K562 (cell line): Measurements from ENCODE around the gene SAP25. TPM values are rescaled to one million over a fixed set of nuclear protein-coding genes. Genes with fewer than 3 reads are reported as not detected.

Source experiments
- ATAC-seq: fragments of 200-7000 bp; cut with Tn5 transposase; 3 replicates; pipeline ENCODE4 v1.9.1; 2020; ENCODE audit warnings: moderate library complexity
- BruUV-seq: library from RNA; stranded (reverse); fragments of 400-500 nt; replicated peaks from 2 replicates; lab custom pipeline; 2021; lab: Mats Ljungman, UMichigan
- CTCF ChIA-PET: fragments of 300-600 bp; formaldehyde crosslinking; extraction: SDS; loops from one replicate; lab custom pipeline; 2021; ENCODE audit warnings: low intra/inter-chr PET ratio; lab: Yijun Ruan, JAX
- POLR2A ChIA-PET: fragments of 300-600, 350-650 bp; sonication (Branson Sonifier 250); formaldehyde crosslinking; extraction: SDS; loops from one replicate; lab custom pipeline; 2021; ENCODE audit warnings: antibody characterized with exemption, inconsistent platforms; lab: Yijun Ruan, JAX
- DNase-seq, 4 experiments: peaks; one replicate each; pipeline versions ENCODE4 v3.0.0 to v3.0.0-alpha.2; 2011 to 2018; ENCODE audit warnings: low spot score in 3 of 4, mixed read lengths in 3 of 4; ENCODE audit errors: extremely low read depth in 1 of 4
- FAIRE-seq: peaks from 2 replicates; lab custom pipeline; 2011; peaks lifted over from hg19 to GRCh38; lab: Jason Lieb, UNC
- H2AFZ ChIP-seq: 2 replicates; pipeline ENCODE4 v1.6.0; 2011; ENCODE audit warnings: low read depth, low read length, control low read depth, inconsistent platforms
- H3K27ac ChIP-seq: fragments of 200-600 bp; 3 replicates; pipeline ENCODE4 v1.8.0; 2011; ENCODE audit warnings: low read depth, mild to moderate bottlenecking, control low read depth, inconsistent platforms, low read length, moderate library complexity, mixed read lengths; ENCODE audit errors: extremely low read depth
- H3K27me3 ChIP-seq, 2 experiments: fragments of 300-600 bp in 1 of 2; 2 replicates in 1 of 2; 3 replicates in 1 of 2; pipeline versions ENCODE4 v1.6.0 to v1.8.0; 2011; ENCODE audit warnings: inconsistent platforms in 2 of 2, low read length in 2 of 2, mild to moderate bottlenecking in 1 of 2, mixed read lengths in 1 of 2, moderate library complexity in 1 of 2; ENCODE audit not compliant: control insufficient read depth in 2 of 2, insufficient read depth in 2 of 2
- H3K36me3 ChIP-seq: fragments of 300-600 bp; 3 replicates; pipeline ENCODE4 v1.8.0; 2011; ENCODE audit warnings: mild to moderate bottlenecking, low read length, inconsistent platforms; ENCODE audit not compliant: control insufficient read depth, insufficient read depth
- H3K4me1 ChIP-seq, 2 experiments: fragments of 200-600 bp in 1 of 2; replicated peaks in 1 of 2; 2 replicates in 1 of 2; 3 replicates in 1 of 2; pipeline versions ENCODE4 v1.5.1 to v1.8.0; 2011; ENCODE audit warnings: inconsistent platforms in 2 of 2, low read length in 2 of 2, mild to moderate bottlenecking in 1 of 2, mixed read lengths in 1 of 2, moderate library complexity in 1 of 2; ENCODE audit not compliant: control insufficient read depth in 2 of 2, insufficient read depth in 2 of 2
- H3K4me2 ChIP-seq: 2 replicates; pipeline ENCODE4 v1.6.1; 2011; ENCODE audit warnings: low read length, control low read depth, inconsistent platforms, mixed read lengths; ENCODE audit not compliant: insufficient read depth
- H3K4me3 ChIP-seq: fragments of 200-600 bp; sonication (generic), shearing (Covaris generic); 2 replicates; pipeline ENCODE4 v1.5.1; 2016; ENCODE audit warnings: control low read depth, inconsistent platforms
- H3K79me2 ChIP-seq: fragments of 200-600 bp; 3 replicates; pipeline ENCODE4 v1.8.0; 2011; ENCODE audit warnings: low read length, inconsistent platforms; ENCODE audit not compliant: control insufficient read depth, insufficient read depth
- H3K9ac ChIP-seq, 2 experiments: 2 replicates each; pipeline versions ENCODE4 v1.6.0 to v1.6.1; 2011; ENCODE audit warnings: low read depth in 2 of 2, low read length in 2 of 2, control low read depth in 1 of 2, inconsistent platforms in 1 of 2, mild to moderate bottlenecking in 1 of 2, mixed read lengths in 1 of 2; ENCODE audit not compliant: insufficient read depth in 1 of 2
- H3K9me1 ChIP-seq: one replicate; pipeline ENCODE4 v1.6.0; 2011; ENCODE audit warnings: inconsistent platforms, mild to moderate bottlenecking, low read length, moderate library complexity; ENCODE audit not compliant: control insufficient read depth, insufficient read depth
- H3K9me3 ChIP-seq: replicated peaks from 2 replicates; pipeline ENCODE4 v1.5.1; 2011; ENCODE audit warnings: low read depth, low read length, inconsistent platforms; ENCODE audit not compliant: control insufficient read depth, insufficient read depth
- H4K20me1 ChIP-seq: replicated peaks from 2 replicates; pipeline ENCODE4 v1.6.1; 2011; ENCODE audit warnings: low read length, inconsistent platforms, mixed read lengths; ENCODE audit not compliant: control insufficient read depth, insufficient read depth
- ESRRA ChIP-seq: fragments of 450-650 bp; IDR thresholded peaks from 2 replicates; pipeline ENCODE4 v1.6.1; 2014; ENCODE audit warnings: low read depth, mild to moderate bottlenecking, moderate library complexity, borderline replicate concordance
- KAT8 ChIP-seq: fragments of 450-650 bp; IDR thresholded peaks from 2 replicates; pipeline ENCODE4 v1.6.1; 2016; ENCODE audit warnings: low read depth, mild to moderate bottlenecking
- L3MBTL2 ChIP-seq: fragments of 450-650 bp; IDR thresholded peaks from 2 replicates; pipeline ENCODE4 v1.6.1; 2016; ENCODE audit warnings: mild to moderate bottlenecking, moderate library complexity
- LARP7 ChIP-seq: fragments of 450-650 bp; IDR thresholded peaks from 2 replicates; pipeline ENCODE4 v1.6.1; 2016
- MCM7 ChIP-seq, 2 experiments: fragments of 450-650 bp; IDR thresholded peaks; 2 replicates each; pipeline ENCODE4 v1.6.1; 2016 to 2018
- MED1 ChIP-seq: sonication (generic); formaldehyde crosslinking; IDR thresholded peaks from 2 replicates; pipeline ENCODE4 v1.8.1; 2023; ENCODE audit warnings: missing genetic modification reagents, borderline replicate concordance
- MIER1 ChIP-seq: fragments of 450-650 bp; IDR thresholded peaks from 2 replicates; pipeline ENCODE4 v1.6.1; 2016; ENCODE audit warnings: antibody characterized with exemption, mild to moderate bottlenecking, low read depth
- PHB2 ChIP-seq: fragments of 450-650 bp; IDR thresholded peaks from 2 replicates; pipeline ENCODE4 v1.6.1; 2017; ENCODE audit warnings: low read depth
- PHF20 ChIP-seq: fragments of 450-650 bp; IDR thresholded peaks from 2 replicates; pipeline ENCODE4 v1.6.1; 2018; ENCODE audit not compliant: partially characterized antibody
- PURB ChIP-seq: sonication (generic); formaldehyde crosslinking; IDR thresholded peaks from 2 replicates; pipeline ENCODE4 v1.9.0; 2021; ENCODE audit warnings: low read depth, mild to moderate bottlenecking, missing genetic modification reagents
- WHSC1 ChIP-seq: IDR thresholded peaks from one replicate; pipeline ENCODE4 v1.6.1; 2012; ENCODE audit warnings: low read length, control low read depth, inconsistent platforms
- ZNF212 ChIP-seq: fragments of 450-650 bp; formaldehyde crosslinking; IDR thresholded peaks from 2 replicates; pipeline ENCODE4 v1.4.0; 2020; ENCODE audit warnings: mild to moderate bottlenecking
- ZNF3 ChIP-seq: fragments of 250-450 bp; sonication (Bioruptor Pico); IDR thresholded peaks from 2 replicates; pipeline ENCODE4 v1.5.0; 2021; ENCODE audit warnings: mild to moderate bottlenecking, moderate library complexity
- ZNF347 ChIP-seq: fragments of 450-650 bp; formaldehyde crosslinking; IDR thresholded peaks from 2 replicates; pipeline ENCODE4 v1.4.0; 2020; ENCODE audit warnings: low read depth, mild to moderate bottlenecking, moderate library complexity
- WGBS: fragments of 100-300 bp; shearing (Covaris generic); methylation state at CpG from one replicate; pipeline ENCODE4 v1.1.6; 2016; ENCODE audit warnings: low coverage, mixed read lengths; ENCODE audit not compliant: insufficient coverage; ENCODE audit errors: missing lambda C conversion rate; 5-methylcytosine and 5-hydroxymethylcytosine counted together
- in situ Hi-C: fragments of 300-500 bp; cut with MboI; formaldehyde crosslinking; loops from 4 replicates; pipeline ENCODE4 v1.15.0; 2018; ENCODE audit warnings: inconsistent platforms, mixed read lengths
- intact Hi-C: fragments of 100-400 bp; cut with micrococcal nuclease; formaldehyde crosslinking; loops from 2 replicates; pipeline ENCODE4 v1.14.2; 2022
- polyA plus RNA-seq, 8 experiments: library from polyadenylated mRNA; depleted of rRNA in 4 of 8; stranded (reverse) in 5 of 8; unstranded in 3 of 8; fragments of >200 nt; fragmentation: Nextera tagmentation in 2 of 8; fragmentation: Illumina TruSeq in 1 of 8; extraction: Ambion mirVana in 2 of 8; extraction: Trizol in 1 of 8; gene quantifications; 2 replicates each; pipeline versions ENCODE4 v1.2.1 to v1.2.3, GENCODE V29; 2011 to 2014; ENCODE audit warnings: inconsistent platforms in 1 of 8, missing spikeins in 1 of 8
- total RNA-seq, 7 experiments: library from RNA; depleted of rRNA in 6 of 7; stranded (reverse); fragments of >200 nt in 6 of 7; fragmentation: Illumina TruSeq in 2 of 7; extraction: Trizol in 2 of 7; gene quantifications; 2 replicates each; pipeline versions ENCODE4 v1.2.1 to v1.2.3, GENCODE V29; 2011 to 2021; ENCODE audit warnings: low replicate concordance in 1 of 7
- TF ChIP-seq, protein P1 (sequence below): fragments of 250-450 bp; sonication (Bioruptor Pico); IDR thresholded peaks from 2 replicates; pipeline ENCODE4 v1.5.0; 2021; ENCODE audit warnings: mild to moderate bottlenecking, borderline replicate concordance
- TF ChIP-seq, protein P2 (sequence below): fragments of 250-450 bp; sonication (Bioruptor Pico); IDR thresholded peaks from 2 replicates; pipeline ENCODE4 v1.4.0; 2020; ENCODE audit warnings: borderline replicate concordance
- TF ChIP-seq, protein P3 (sequence below): fragments of 250-450 bp; sonication (Bioruptor Pico); IDR thresholded peaks from 2 replicates; pipeline ENCODE4 v1.5.0; 2020; ENCODE audit warnings: mild to moderate bottlenecking

The SAP25 gene
- total and polyA plus RNA-seq, 9 of the 15 experiments (the other 6 are each of a cell fraction or from before 2014, with no cell fraction given), result 0.13 to 5.3 (median 0.78) TPM; not detected in 1

DNA sequence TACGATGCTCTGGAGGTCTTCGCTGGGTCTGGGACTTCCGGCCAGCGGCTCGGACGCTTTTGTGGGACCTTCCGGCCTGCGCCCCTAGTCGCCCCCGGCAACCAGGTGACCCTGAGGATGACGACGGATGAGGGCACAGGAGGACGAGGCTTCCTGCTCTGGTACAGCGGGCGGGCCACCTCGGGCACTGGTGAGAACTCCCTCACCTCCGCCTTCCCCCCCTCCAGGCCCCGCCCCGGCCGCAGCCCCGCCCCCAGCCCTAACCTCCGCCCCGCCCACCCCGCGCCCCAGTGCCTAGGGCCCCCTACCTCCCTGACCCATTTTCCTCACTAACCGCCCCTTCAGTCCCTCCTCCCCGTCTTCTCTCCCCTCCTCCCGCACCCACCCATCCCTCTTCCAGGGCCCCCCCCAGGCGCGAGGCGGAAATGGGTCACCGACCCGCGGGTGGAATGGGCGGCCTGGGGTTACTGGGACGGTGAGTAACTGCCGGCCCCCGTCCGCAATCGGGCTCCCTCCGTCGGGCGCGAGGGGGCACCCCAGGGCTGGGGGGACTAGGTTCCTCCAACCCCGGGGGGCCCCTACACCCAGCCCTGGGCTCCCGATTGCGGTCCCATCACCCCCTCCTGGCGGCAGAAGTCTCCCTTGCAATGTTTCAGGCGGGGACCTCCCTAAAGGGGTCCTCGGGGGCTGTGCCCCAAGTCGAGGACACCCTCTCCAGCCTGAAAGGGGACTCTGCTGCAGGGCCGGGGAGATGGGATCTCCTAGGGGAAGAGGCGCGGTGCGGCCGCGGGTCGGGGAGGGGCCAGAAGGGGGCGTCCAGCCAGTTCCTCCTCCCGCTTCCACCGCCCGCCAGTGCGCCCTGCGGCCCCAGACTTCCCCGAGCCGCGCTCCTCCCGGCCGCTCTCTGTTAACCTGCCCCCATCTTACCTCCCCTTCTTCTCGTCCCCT is 30.6 kb upstream of the SAP25 start:
- WGBS, result 3% methylated on average over 34 of the region's 70 CpGs
- H3K9ac ChIP-seq, result peak overlapping the region; percentile 42 to 90; a peak in 3 of 4 replicates
- H3K36me3 ChIP-seq, result no peaks in the 10 kb centered on the region
- peaks cover 5% of the 10 kb centered on the region for H3K9me1 ChIP-seq
- DNase-seq (peak; percentile 93 to 97 (median 96)), ATAC-seq (peak; percentile 91), FAIRE-seq (peak; percentile 69)
- in situ Hi-C loops (no loop called here), intact Hi-C loops (loop anchor here (2.0 kb wide), 2 partner anchors 68 to 88 kb away; partner anchors contain the start of gene GNB2)
- BruUV-seq, result no TSS peak
- H3K4me2 ChIP-seq, result peak overlapping the region; percentile 89
- no peaks in the 10 kb centered on the region for H3K27me3 ChIP-seq
- POLR2A ChIA-PET, result interaction anchor here (0.5 to 1.6 kb wide), 6 partner anchors 14 to 153 kb away, joined by 3 to 8 read pairs (median 3); partner anchors contain the start of genes FBXO24 and LRCH4
- no peaks in the 10 kb centered on the region for H3K9me3 ChIP-seq
- peak overlapping the region; percentile 95 for H2AFZ ChIP-seq
- no peaks in the 10 kb centered on the region for H4K20me1 ChIP-seq
- CTCF ChIA-PET, result interaction anchor here (0.5 to 0.8 kb wide), 5 partner anchors 70 to 121 kb away, joined by 3 to 8 read pairs (median 3); no protein-coding TSS in a partner anchor
- peak overlapping the region; percentile 58 for H3K4me3 ChIP-seq
- H3K27ac ChIP-seq, result peak overlapping the region; percentile 54
- peaks cover 5% of the 10 kb centered on the region; the same call in 1 of the 3 replicates for H3K79me2 ChIP-seq
- H3K4me1 ChIP-seq, result peaks cover 35 to 65% of the 10 kb centered on the region in 2 experiments
- TF ChIP-seq, protein P1, sequence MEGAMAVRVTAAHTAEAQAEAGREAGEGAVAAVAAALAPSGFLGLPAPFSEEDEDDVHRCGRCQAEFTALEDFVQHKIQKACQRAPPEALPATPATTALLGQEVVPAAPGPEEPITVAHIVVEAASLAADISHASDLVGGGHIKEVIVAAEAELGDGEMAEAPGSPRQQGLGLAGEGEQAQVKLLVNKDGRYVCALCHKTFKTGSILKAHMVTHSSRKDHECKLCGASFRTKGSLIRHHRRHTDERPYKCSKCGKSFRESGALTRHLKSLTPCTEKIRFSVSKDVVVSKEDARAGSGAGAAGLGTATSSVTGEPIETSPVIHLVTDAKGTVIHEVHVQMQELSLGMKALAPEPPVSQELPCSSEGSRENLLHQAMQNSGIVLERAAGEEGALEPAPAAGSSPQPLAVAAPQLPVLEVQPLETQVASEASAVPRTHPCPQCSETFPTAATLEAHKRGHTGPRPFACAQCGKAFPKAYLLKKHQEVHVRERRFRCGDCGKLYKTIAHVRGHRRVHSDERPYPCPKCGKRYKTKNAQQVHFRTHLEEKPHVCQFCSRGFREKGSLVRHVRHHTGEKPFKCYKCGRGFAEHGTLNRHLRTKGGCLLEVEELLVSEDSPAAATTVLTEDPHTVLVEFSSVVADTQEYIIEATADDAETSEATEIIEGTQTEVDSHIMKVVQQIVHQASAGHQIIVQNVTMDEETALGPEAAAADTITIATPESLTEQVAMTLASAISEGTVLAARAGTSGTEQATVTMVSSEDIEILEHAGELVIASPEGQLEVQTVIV, result no peak
- TF ChIP-seq ZNF3 (CRISPR knock-in tag), result no peak
- TF ChIP-seq ESRRA, result peak; percentile 78
- no peak for TF ChIP-seq LARP7
- no peak for TF ChIP-seq PHB2
- TF ChIP-seq KAT8, result no peak
- TF ChIP-seq, protein P2, sequence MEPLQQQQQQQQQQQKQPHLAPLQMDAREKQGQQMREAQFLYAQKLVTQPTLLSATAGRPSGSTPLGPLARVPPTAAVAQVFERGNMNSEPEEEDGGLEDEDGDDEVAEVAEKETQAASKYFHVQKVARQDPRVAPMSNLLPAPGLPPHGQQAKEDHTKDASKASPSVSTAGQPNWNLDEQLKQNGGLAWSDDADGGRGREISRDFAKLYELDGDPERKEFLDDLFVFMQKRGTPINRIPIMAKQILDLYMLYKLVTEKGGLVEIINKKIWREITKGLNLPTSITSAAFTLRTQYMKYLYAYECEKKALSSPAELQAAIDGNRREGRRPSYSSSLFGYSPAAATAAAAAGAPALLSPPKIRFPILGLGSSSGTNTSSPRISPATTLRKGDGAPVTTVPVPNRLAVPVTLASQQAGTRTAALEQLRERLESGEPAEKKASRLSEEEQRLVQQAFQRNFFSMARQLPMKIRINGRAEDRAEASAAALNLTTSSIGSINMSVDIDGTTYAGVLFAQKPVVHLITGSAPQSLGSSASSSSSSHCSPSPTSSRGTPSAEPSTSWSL, result no peak
- TF ChIP-seq MIER1, result no peak
- no peak for TF ChIP-seq WHSC1
- TF ChIP-seq PURB (CRISPR knock-in tag), result no peak
- TF ChIP-seq ZNF212 (CRISPR knock-in tag), result no peak
- no peak for TF ChIP-seq MED1 (CRISPR knock-in tag)
- TF ChIP-seq, protein P3, sequence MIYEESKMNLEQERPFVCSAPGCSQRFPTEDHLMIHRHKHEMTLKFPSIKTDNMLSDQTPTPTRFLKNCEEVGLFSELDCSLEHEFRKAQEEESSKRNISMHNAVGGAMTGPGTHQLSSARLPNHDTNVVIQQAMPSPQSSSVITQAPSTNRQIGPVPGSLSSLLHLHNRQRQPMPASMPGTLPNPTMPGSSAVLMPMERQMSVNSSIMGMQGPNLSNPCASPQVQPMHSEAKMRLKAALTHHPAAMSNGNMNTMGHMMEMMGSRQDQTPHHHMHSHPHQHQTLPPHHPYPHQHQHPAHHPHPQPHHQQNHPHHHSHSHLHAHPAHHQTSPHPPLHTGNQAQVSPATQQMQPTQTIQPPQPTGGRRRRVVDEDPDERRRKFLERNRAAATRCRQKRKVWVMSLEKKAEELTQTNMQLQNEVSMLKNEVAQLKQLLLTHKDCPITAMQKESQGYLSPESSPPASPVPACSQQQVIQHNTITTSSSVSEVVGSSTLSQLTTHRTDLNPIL, result no peak
- TF ChIP-seq L3MBTL2, result peak; percentile 40
- no peak for TF ChIP-seq PHF20
- TF ChIP-seq ZNF347 (CRISPR knock-in tag), result no peak
- TF ChIP-seq MCM7 (IDR thresholded peaks at IDR 0.05), result no peak
